Peyer's patch (tissue), 4 donors: Measurements from ENCODE around the gene R3HDM2.

Source experiments
- CTCF ChIP-seq, 6 experiments: fragments of 450-650 bp in 4 of 6; fragments of 200-600 bp in 2 of 6; sonication (generic) in 1 of 6; IDR thresholded peaks; one replicate each; pipeline ENCODE4 v1.5.1; 2017 to 2019; ENCODE audit warnings: antibody characterized with exemption in 6 of 6, mild to moderate bottlenecking in 3 of 6, moderate library complexity in 1 of 6
- POLR2A ChIP-seq, 2 donors: fragments of 450-650 bp; IDR thresholded peaks; one replicate each; pipeline ENCODE4 v1.5.1; 2017; ENCODE audit warnings: antibody characterized with exemption in 2 of 2, mild to moderate bottlenecking in 2 of 2, moderate library complexity in 2 of 2

GRCh38 chr12:57395121-57395520 lies 35.7 kb downstream of the R3HDM2 start:
- no peak for TF ChIP-seq CTCF (IDR thresholded peaks at IDR 0.05)
- TF ChIP-seq POLR2A (IDR thresholded peaks at IDR 0.05), result no peak
